CD4-positive, alpha-beta T cell treated with Interleukin-15 for 1 hour (primary cell): ENCODE data around the gene RUNX3.

Experiments
- DNase-seq: peaks from one replicate; pipeline ENCODE4 v3.0.0-alpha.2; 2020

Gene RUNX3

GRCh38 chr1:24946861-24947658 is 17.0 kb upstream of the RUNX3 start:
- DNase-seq = no peak

DNA sequence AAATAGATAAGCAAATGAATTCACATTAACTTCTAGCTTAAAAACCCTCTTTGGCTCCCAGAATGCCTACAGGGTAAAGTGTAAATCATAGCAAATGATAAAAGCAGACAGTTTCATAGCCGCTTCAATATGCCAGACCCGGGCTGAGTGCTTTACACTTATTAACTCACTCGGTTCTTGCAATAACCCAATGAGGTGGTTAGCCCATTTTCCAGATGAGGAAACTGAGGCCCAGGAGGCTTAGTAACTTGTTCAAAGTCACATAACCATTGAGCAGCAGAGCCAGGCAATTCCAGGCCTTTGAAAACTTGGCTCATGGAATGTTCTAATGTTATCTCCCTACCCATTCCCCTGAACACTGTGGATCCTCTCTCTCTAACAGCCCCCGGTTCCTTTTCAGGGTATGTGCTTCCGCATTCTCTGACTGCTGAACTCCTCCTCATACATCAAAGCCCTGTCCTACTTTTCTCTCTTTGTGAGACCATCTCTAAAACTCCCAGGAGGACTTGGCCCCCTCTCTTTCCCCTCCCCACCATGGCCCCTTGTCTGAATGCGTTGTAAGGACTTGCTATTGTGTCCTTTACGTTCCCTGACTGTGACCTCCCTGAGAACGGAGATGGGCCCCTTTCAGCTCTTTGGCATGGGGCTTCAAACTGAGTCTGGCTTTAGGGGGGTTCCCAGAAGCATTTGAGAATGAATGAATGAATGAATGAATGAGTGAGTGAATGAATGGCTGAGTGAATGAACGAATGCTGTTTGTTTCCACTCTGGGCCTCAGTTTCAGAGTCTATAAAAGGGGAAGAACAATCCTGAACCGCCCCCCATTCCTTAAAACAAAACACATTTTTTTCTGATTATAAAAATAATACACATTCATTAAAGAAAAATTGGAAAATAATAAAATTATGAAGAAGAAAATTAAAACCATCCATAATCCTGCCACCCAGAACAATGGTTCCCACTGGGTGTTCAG is 15.6 kb upstream of the RUNX3 start:
- DNase-seq = no peak

DNA sequence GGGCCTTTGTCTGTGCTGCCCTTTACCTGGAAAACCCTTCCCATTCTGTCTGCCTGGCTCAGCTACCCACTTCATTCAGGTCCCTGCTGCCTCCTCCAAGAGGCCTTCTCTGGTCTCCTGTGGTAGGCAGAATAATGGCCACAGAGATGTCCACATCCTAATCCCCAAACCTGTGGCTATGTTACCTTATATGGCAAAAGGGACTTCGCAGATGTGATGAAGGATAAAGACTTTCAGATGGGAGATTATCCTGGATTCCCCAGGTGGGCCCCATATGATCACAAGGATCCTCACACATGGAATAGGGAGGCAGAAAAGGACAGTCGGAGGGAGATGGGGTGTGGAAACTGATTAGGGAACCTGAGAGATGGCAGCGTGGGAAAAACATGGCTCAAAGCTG is 14.2 kb upstream of the RUNX3 start:
- DNase-seq = no peak

GRCh38 chr1:24942789-24943188 is 12.7 kb upstream of the RUNX3 start:
- DNase-seq = no peak

- no peak for DNase-seq
Measured at GRCh38 chr1:24941564-24941963, 11.5 kb upstream of the RUNX3 start.

DNA sequence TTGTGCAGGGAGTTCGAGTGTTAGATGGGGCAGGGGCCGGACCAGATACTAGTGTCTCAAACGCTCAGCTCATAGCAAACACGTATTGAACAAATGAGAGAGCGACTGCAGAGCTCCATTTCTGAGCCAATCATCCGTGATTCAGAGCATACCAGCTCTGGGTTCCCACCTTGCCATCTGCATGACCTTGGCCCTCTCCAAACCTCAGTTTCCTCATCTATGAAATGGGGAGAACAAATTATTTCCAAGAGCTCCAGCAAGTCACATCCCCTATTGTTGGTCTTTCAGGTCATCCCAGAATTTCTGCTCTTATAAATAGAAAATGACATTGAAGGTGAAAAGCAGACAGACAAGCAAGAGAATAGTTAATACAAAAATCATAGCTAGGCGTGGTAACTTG is 10.2 kb upstream of the RUNX3 start:
- no peak for DNase-seq

DNA sequence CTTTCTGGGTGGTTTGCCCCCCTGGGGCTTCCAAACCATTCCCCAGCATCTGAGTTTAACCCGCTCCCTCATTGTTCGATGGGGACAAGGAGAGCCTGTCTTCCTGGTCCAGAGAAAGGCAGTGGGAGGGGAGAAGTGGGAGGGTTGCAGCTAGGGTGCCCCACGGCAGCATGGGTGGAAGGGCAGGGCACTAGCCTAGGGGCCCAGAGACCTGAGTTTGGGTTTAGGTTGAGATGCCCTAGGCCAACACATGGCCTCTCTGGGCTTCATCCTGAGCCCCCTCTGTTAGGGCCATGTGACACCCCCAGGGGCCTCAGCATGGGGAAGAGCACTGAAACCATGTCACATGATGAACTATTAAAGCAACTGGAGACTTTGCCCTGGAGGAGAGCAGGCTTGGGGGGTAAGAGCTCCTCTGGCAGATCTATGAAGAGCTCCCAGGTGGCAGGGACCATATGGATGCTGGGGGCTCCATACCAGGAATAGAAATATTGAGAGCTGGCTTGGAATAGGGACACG is 9.7 kb upstream of the RUNX3 start:
- DNase-seq = no peak

DNA sequence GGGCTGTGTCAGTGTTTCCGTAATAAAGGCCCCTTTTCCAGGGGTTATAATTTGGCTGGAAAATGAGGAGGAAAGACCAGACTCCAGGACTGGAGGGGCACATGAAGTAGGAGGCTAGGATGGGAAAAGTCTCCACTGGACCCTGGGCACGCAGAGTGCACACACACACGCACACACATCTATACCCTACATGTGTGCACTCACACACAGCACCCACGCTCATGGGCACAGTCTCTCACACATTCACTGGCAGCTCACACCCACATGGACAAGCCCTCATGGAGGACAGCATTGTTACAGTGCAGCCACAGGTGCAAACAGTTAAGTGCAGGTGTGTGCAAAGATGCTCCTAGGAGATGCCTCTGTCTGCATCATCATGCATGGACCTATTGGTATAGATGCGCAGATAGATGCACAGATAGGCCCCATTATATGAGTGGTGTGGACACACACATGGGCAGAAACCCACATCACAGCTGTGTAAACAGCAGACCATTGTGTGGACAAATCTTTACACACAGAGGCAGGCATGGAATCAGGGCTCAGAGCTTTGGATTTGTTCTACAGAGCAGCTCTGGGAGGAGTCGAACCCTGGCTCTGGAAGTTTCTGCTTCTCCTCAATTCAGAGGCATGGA is 9.1 kb upstream of the RUNX3 start:
- DNase-seq = no peak

GRCh38 chr1:24938276-24938675 is 8.2 kb upstream of the RUNX3 start:
- DNase-seq = no peak

- no peak for DNase-seq
Measured at GRCh38 chr1:24936684-24937083, 6.6 kb upstream of the RUNX3 start.

- DNase-seq = no peak
Measured at GRCh38 chr1:24935615-24936484, 5.8 kb upstream of the RUNX3 start.

DNA sequence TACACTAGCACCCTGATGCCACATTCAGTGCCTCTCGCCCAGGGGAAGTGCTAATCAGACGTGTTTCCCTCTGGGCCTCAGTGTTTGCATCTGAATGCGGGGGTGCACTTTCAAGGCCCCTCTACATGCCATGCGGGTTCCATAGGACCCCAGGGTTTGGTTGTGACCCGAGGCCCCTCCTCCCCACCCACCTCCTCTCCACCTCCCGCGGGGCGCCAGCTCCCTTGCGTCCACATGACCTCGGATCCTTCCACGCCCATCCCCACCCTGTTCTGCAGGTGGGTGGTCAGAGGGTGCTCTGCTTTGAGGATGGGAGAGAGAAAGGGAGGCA is 5.1 kb upstream of the RUNX3 start:
- no peak for DNase-seq

DNA sequence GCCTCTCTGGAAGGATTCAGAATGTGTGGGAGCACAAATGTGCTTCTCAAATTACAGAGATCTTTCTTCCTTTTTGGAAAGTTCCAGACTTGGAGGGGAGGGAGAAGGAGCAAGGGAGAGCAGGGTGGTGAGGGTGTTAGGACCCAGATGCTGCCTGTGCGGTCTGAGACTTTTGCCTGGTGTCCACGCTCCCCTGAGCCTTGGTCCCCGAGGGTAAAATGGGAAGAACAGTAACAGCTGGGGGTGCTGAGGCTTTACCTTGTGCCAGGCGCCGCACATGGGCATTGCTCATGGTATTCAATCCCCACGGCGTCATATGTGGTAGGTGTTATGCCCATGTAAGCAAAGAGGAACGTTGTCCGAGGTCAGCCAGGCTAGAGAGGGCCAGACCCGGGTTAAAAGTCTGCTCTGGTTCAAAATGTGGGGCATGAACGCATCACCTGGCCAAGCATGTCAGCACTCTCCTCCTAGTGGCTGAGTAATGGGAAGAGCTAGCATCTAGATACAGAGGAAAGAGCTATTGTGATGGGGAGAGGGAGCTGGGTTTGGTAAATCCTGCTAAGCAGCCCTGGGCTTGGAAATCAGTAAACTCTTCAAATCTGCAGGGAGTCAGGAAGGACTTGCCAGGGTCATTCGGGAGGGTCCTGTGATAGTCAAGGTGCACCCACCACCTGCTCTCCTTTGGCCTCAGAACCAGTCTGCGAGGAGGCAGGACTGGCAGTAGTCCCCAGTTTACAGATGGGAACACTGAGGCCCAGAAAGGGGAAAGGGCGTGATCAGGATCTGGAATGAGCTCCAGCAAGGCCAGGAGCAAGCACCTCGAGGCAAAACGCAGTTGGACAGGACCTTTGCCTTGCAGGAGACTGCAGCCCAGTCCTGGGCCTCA is 4.5 kb upstream of the RUNX3 start:
- DNase-seq = no peak

DNA sequence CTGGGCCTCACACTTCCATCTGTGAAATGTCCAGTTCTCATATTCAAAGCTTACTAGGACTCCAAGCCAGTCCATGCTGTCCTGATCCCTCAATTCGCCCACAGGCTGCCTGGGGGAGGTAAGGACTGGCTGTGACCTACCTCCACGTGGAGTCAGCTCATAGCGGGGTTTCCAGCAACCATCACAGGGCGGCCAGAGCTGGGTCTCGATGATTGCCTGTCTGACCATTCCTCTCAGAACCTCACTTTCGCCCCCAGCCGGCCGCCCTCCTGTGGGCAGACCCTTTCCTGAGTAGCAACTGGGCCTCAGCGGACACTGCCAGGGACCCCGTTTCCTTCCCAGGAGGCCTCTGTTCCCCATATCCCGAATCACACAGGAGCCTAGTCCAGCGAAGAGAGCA is 3.4 kb upstream of the RUNX3 start:
- DNase-seq = no peak

DNA sequence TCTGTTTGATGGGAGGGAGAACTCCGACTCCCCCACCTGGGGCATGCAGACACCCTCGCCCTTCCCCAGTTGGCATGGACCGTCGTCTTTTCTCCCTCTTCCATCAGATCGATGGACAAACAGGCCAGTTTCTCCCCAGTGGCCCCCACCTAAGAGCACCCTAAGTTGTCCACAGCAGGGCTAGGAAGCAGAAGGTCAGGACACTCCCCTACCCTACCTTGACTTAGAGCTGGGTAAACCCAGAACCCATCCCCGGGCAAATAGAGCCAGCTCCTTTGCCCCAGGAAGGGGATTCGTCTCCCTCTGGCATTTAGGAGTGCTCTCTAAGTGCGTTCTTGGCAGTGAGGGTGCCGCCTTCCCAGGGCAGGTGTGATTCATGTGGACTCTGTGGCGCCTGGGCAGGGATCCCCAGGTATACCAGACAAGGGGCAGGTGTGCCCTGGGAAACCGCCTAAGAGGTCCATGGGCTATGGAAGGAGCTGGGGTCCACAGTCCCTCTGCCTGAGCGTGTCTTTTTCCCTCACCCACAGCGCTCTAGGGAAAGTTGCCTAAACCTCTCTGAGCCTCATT is 2.7 kb upstream of the RUNX3 start:
- no peak for DNase-seq

DNA sequence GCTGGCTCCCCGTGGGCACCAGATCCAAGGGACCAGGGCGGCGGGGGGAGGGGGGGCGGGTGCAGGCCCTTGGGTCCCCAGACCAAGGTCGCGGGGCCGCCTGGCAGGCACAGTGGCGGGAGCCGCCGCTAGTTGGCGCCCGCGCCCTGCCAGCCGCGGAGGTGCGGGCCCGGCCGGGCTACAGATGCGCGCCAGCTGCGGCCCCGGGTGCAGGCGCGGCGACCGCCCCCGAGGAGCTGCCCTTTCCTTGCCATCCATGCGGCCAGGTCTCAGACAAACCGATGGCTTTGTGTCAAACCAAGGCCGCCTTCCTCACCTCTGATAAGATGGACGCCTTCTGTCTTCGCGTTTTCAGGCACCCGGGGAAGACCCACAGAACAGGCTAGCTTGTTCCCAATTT is 2.2 kb upstream of the RUNX3 start:
- peak; percentile 64 for DNase-seq

DNA sequence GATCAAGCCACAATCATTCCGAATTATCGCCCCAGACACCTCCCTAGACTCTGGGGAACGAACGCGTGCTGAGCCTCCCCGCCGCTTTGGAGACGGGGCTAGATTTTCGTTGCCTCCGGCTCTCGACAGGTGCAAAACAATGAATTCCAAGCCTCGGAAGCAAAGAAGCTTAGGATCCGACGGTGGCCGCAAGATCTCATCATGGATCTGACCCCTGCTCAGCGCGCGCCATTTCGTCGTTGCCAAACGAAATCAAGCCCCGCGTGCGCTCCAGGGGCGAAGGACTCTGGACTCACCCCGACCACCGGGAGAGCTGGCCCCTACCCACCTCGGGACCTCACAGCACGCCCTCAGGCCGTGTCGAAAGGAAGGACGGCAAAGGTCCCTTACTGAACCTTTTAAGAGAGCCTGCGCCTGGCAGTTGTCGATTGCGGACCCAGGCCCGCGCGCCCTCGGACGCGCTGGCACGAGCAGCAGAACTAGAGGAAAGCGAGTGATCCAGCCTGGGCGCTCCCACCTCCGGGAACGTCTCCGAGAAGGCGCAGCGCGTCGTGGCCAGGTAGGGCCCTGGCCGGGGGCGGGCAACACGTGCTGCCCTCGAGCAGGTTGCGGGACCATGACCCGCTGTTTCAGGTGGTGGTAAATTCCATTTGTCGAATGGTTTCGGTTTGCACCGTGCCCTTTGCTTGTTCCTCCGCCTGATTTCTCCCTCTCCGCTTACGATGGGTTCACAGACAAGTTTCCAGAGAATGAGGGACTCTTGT is 1.6 kb upstream of the RUNX3 start:
- DNase-seq = no peak

DNA sequence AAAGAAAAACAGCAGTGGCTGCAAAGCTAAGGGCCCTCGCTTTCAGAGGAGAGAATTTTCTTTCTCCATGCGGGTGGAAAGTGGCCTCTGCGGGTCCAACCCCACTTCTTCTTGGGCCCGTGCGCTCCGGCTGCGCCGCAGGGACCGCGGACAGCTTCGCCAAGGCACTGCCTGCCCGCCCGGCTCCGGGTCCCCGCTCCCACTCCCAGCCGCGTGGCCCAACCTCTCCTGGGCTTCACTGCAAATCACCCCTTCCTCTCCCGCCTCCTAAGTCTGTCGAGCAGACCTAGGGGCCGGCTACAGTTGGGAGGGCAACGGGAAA is 1.0 kb upstream of the RUNX3 start:
- DNase-seq = no peak

DNA sequence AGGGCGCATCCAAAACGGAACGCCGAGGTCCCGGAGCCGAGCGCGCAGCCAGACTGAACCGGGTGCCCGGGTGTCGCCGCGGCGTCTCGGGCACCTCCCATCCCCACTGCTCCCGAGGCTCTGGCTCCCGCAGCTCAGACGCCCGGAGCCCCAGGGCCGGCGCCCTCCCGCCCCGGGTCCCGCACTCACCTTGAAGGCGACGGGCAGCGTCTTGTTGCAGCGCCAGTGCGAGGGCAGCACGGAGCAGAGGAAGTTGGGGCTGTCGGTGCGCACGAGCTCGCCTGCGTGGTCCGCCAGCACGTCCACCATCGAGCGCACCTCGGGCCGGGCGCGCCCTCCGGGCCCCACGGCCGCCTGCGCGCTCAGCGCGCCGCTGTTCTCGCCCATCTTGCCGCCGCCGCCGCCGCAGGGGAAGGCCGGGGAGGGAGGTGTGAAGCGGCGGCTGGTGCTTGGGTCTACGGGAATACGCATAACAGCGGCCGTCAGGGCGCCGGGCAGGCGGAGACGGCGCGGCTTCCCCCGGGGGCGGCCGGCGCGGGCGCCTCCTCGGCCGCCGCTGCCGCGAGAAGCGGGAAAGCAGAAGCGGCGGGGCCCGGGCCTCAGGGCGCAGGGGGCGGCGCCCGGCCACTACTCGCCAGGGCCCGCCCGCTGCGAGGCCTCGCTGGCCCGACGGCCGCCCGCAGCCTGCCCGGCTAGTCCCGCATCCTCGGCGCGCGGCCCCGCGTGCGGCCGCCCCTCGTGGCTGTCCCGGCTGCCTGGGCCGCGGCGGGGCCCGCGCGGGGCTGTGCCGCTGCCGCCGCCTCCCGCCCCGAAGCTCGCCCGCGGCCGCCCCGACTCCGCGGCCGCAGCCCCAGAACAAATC is 447 bp downstream of the RUNX3 start:
- peak; percentile 51 for DNase-seq
